DOHH2 (cell line): ENCODE results near the gene FNDC7.
"Not testable (repeated sequence)": the region's sequence is repeated elsewhere in the genome, so short reads cannot be mapped to it uniquely, and the experiment has no call there.

Experiments used
- H3F3A ChIP-seq: fragments of 200-600 bp; sonication (generic), shearing (Covaris generic); 2 replicates; pipeline ENCODE4 v1.6.0; 2016; ENCODE audit warnings: antibody characterized with exemption, mild to moderate bottlenecking; ENCODE audit not compliant: control insufficient read depth, insufficient read depth
- H3K27ac ChIP-seq: fragments of 200-600 bp; sonication (generic); 2 replicates; pipeline ENCODE4 v1.5.1; 2014; ENCODE audit warnings: low read depth, mild to moderate bottlenecking, low read length, moderate library complexity
- H3K27me3 ChIP-seq: fragments of 200-600 bp; sonication (generic); 2 replicates; pipeline ENCODE4 v1.6.1; 2014; ENCODE audit warnings: mild to moderate bottlenecking, low read length, mixed read lengths; ENCODE audit not compliant: control insufficient read depth
- H3K36me3 ChIP-seq: fragments of 200-600 bp; sonication (generic); 2 replicates; pipeline ENCODE4 v1.6.1; 2014; ENCODE audit warnings: mild to moderate bottlenecking, low read length, moderate library complexity, mixed read lengths; ENCODE audit not compliant: control insufficient read depth
- H3K4me1 ChIP-seq: fragments of 200-600 bp; sonication (generic); 2 replicates; pipeline ENCODE4 v1.6.1; 2014; ENCODE audit warnings: mild to moderate bottlenecking, low read length, mixed read lengths; ENCODE audit not compliant: control insufficient read depth
- H3K4me2 ChIP-seq: fragments of 200-600 bp; sonication (generic); 2 replicates; pipeline ENCODE4 v1.6.0; 2014; ENCODE audit warnings: mild to moderate bottlenecking, low read length, moderate library complexity
- H3K4me3 ChIP-seq: fragments of 200-600 bp; sonication (generic); 2 replicates; pipeline ENCODE4 v1.5.1; 2014; ENCODE audit warnings: mild to moderate bottlenecking, low read length, mixed read lengths
- H3K79me2 ChIP-seq: fragments of 200-600 bp; sonication (generic); 2 replicates; pipeline ENCODE4 v1.6.1; 2014; ENCODE audit warnings: mild to moderate bottlenecking, low read length, mixed read lengths; ENCODE audit not compliant: control insufficient read depth
- H3K9me2 ChIP-seq: fragments of 200-600 bp; sonication (generic); replicated peaks from 2 replicates; pipeline ENCODE4 v1.6.1; 2014; ENCODE audit warnings: mild to moderate bottlenecking, low read length, mixed read lengths; ENCODE audit not compliant: control insufficient read depth
- H3K9me3 ChIP-seq: fragments of 200-600 bp; sonication (generic); 2 replicates; pipeline ENCODE4 v1.6.1; 2014; ENCODE audit warnings: antibody characterized with exemption, low read length, mixed read lengths; ENCODE audit not compliant: control insufficient read depth, insufficient read depth
- H4K20me1 ChIP-seq: fragments of 200-600 bp; sonication (generic); 2 replicates; pipeline ENCODE4 v1.6.0; 2014; ENCODE audit warnings: low read depth, mild to moderate bottlenecking, antibody characterized with exemption, low read length, moderate library complexity; ENCODE audit not compliant: control insufficient read depth, insufficient read depth
- CTCF ChIP-seq: fragments of 200-600 bp; sonication (generic); IDR thresholded peaks from one replicate; pipeline ENCODE4 v1.5.1; 2014; ENCODE audit warnings: antibody characterized with exemption, mild to moderate bottlenecking, low read depth, low read length; ENCODE audit not compliant: poor library complexity, severe bottlenecking
- EZH2phosphoT487 ChIP-seq: fragments of 200-600 bp; sonication (generic); IDR thresholded peaks from 2 replicates; pipeline ENCODE4 v1.6.1; 2017; ENCODE audit warnings: borderline replicate concordance, mild to moderate bottlenecking, antibody characterized with exemption, low read length, moderate library complexity, mixed read lengths

Gene FNDC7

GRCh38 chr1:108678706-108679105 is 34.0 kb upstream of the FNDC7 start:
- Histone ChIP-seq H4K20me1 (no peaks in the 10 kb centered on the region), H3K4me3 (no peak overlapping the region), H3K79me2 (no peaks in the 10 kb centered on the region), H3K9me3 (no peaks in the 10 kb centered on the region), H3K4me1 (no peaks in the 10 kb centered on the region), H3F3A (no peaks in the 10 kb centered on the region), H3K27ac (no peak overlapping the region), H3K27me3 (no peaks in the 10 kb centered on the region), H3K4me2 (no peak overlapping the region), H3K9me2 (no peaks in the 10 kb centered on the region), H3K36me3 (no peaks in the 10 kb centered on the region)
- no peak for TF ChIP-seq EZH2phosphoT487
- TF ChIP-seq CTCF, result no peak

- Histone ChIP-seq H3K27ac (no peak overlapping the region), H3K4me2 (no peak overlapping the region), H3K27me3 (0 out of 2 replicates have a peak, but pooled peaks cover 2% of the 10 kb centered on the region), H3K9me3 (no peaks in the 10 kb centered on the region), H4K20me1 (no peaks in the 10 kb centered on the region), H3F3A (no peaks in the 10 kb centered on the region), H3K4me1 (no peaks in the 10 kb centered on the region), H3K79me2 (no peaks in the 10 kb centered on the region), H3K4me3 (no peak overlapping the region), H3K36me3 (no peaks in the 10 kb centered on the region), H3K9me2 (no peaks in the 10 kb centered on the region)
- no peak for TF ChIP-seq CTCF
- no peak for TF ChIP-seq EZH2phosphoT487
These were observed 33.0 kb upstream of the FNDC7 start for GRCh38 chr1:108679586-108680213.

GRCh38 chr1:108681701-108682100 is 31.0 kb upstream of the FNDC7 start:
- H3K4me2 ChIP-seq, H3F3A ChIP-seq, H3K4me3 ChIP-seq, H3K79me2 ChIP-seq, H4K20me1 ChIP-seq, H3K9me2 ChIP-seq, H3K27ac ChIP-seq, H3K36me3 ChIP-seq, H3K9me3 ChIP-seq, H3K4me1 ChIP-seq, H3K27me3 ChIP-seq: not testable (repeated sequence)

GRCh38 chr1:108685529-108685928 is 27.2 kb upstream of the FNDC7 start:
- H3K9me2 ChIP-seq, result no peaks in the 10 kb centered on the region
- TF ChIP-seq EZH2phosphoT487 (no peak), CTCF (no peak)
- no peaks in the 10 kb centered on the region; the same call in 1 of the 2 replicates for H3K36me3 ChIP-seq
- H4K20me1 ChIP-seq, result no peaks in the 10 kb centered on the region; the same call in 1 of the 2 replicates
- H3K4me2 ChIP-seq, result no peak overlapping the region
- H3K4me3 ChIP-seq, result no peak overlapping the region
- H3K4me1 ChIP-seq, result peaks cover 6% of the 10 kb centered on the region
- 0 out of 2 replicates have a peak, but pooled peaks cover 2% of the 10 kb centered on the region for H3K27me3 ChIP-seq
- H3F3A ChIP-seq, result no peaks in the 10 kb centered on the region; the same call in 1 of the 2 replicates
- no peak overlapping the region for H3K27ac ChIP-seq
- H3K9me3 ChIP-seq, result no peaks in the 10 kb centered on the region
- peaks cover 1% of the 10 kb centered on the region for H3K79me2 ChIP-seq
